Activated T-helper 2 cell treated with anti-CD3 and anti-CD28 coated beads, Interferon-gamma antibody, Interleukin-2, Interleukin-4, amounts not matched to agents 10 μg/mL and 5 μg/mL and 100 μg/mL, durations not matched to agents 14 hours and 24 hours and 36 hours (primary cell): ENCODE measurements around the gene ZNF805. TPM values are rescaled to one million over a fixed set of nuclear protein-coding genes. Genes with fewer than 3 reads are reported as not detected.
"Not testable (repeated sequence)": the region's sequence is repeated elsewhere in the genome, so short reads cannot be mapped to it uniquely, and the experiment has no call there.

Experiments
- DNase-seq: peaks from one replicate; pipeline ENCODE4 v3.0.0; 2021; ENCODE audit warnings: low spot score
- H3K27ac Mint-ChIP-seq: one replicate; pipeline ENCODE4 v1.8.0; 2021; ENCODE audit warnings: mixed read lengths
- H3K27me3 Mint-ChIP-seq: one replicate; pipeline ENCODE4 v1.8.0; 2021; ENCODE audit warnings: low read depth, mixed read lengths
- H3K36me3 Mint-ChIP-seq: one replicate; pipeline ENCODE4 v1.8.0; 2021; ENCODE audit warnings: low read depth, mixed read lengths
- H3K4me1 Mint-ChIP-seq: one replicate; pipeline ENCODE4 v1.8.0; 2021; ENCODE audit warnings: low read depth, mixed read lengths
- H3K4me3 Mint-ChIP-seq: one replicate; pipeline ENCODE4 v1.8.0; 2021; ENCODE audit warnings: low read depth, mild to moderate bottlenecking, moderate library complexity, mixed read lengths
- H3K9me3 Mint-ChIP-seq: one replicate; pipeline ENCODE4 v1.8.0; 2021; ENCODE audit warnings: mixed read lengths
- intact Hi-C: fragments of 100-400 bp; cut with micrococcal nuclease; formaldehyde crosslinking; loops from one replicate; pipeline ENCODE4 v1.15.1; 2023
- total RNA-seq: library from RNA; stranded (reverse); gene quantifications from 2 replicates; pipeline ENCODE4 v1.2.3, GENCODE V29; 2022

ZNF805 gene
- total RNA-seq, 1 donor from 2014 or later, result 6.9 TPM

GRCh38 chr19:57241176-57241575 is 744 bp downstream of the ZNF805 start:
- Mint-ChIP-seq H3K4me1 (peaks cover 16% of the 10 kb centered on the region), H3K4me3 (peak overlapping the region; percentile 92), H3K36me3 (peaks cover 37% of the 10 kb centered on the region), H3K9me3 (peaks cover 14% of the 10 kb centered on the region), H3K27ac (peak overlapping the region; percentile 90), H3K27me3 (no peaks in the 10 kb centered on the region)
- intact Hi-C loops, result loop anchor here (2.0 kb wide), 1 partner anchor 50 kb away; the partner anchor contains the start of gene ZNF264
- DNase-seq, result no peak

GRCh38 chr19:57242821-57243220 is 2.4 kb downstream of the ZNF805 start:
- no peak overlapping the region for H3K27ac Mint-ChIP-seq
- H3K27me3 Mint-ChIP-seq, result no peaks in the 10 kb centered on the region
- peaks cover 16% of the 10 kb centered on the region for H3K4me1 Mint-ChIP-seq
- intact Hi-C loops, result no loop called here
- DNase-seq, result no peak
- peaks cover 53% of the 10 kb centered on the region for H3K36me3 Mint-ChIP-seq
- peaks cover 11% of the 10 kb centered on the region for H3K9me3 Mint-ChIP-seq
- peak overlapping the region; percentile 13 for H3K4me3 Mint-ChIP-seq

GRCh38 chr19:57244513-57244912 is 4.1 kb downstream of the ZNF805 start:
- DNase-seq, result no peak
- no peak overlapping the region for H3K4me3 Mint-ChIP-seq
- peaks cover 69% of the 10 kb centered on the region for H3K36me3 Mint-ChIP-seq
- intact Hi-C loops, result no loop called here
- H3K9me3 Mint-ChIP-seq, result peaks cover 6% of the 10 kb centered on the region
- no peak overlapping the region for H3K27ac Mint-ChIP-seq
- no peaks in the 10 kb centered on the region for H3K27me3 Mint-ChIP-seq
- peaks cover 16% of the 10 kb centered on the region for H3K4me1 Mint-ChIP-seq

GRCh38 chr19:57245066-57245465 is 4.6 kb downstream of the ZNF805 start:
- Mint-ChIP-seq H3K36me3 (peaks cover 70% of the 10 kb centered on the region), H3K27ac (no peak overlapping the region), H3K9me3 (peaks cover 5% of the 10 kb centered on the region), H3K4me1 (peaks cover 15% of the 10 kb centered on the region), H3K4me3 (no peak overlapping the region), H3K27me3 (no peaks in the 10 kb centered on the region)
- intact Hi-C loops, result no loop called here
- no peak for DNase-seq

- no peaks in the 10 kb centered on the region for H3K27me3 Mint-ChIP-seq
- DNase-seq, result no peak
- peaks cover 74% of the 10 kb centered on the region for H3K36me3 Mint-ChIP-seq
- peaks cover 12% of the 10 kb centered on the region for H3K4me1 Mint-ChIP-seq
- no peak overlapping the region for H3K27ac Mint-ChIP-seq
- H3K4me3 Mint-ChIP-seq, result no peak overlapping the region
- peaks cover 10% of the 10 kb centered on the region for H3K9me3 Mint-ChIP-seq
- intact Hi-C loops, result no loop called here
These were observed 5.5 kb downstream of the ZNF805 start for GRCh38 chr19:57245959-57246358.

GRCh38 chr19:57248646-57249045 is 8.2 kb downstream of the ZNF805 start:
- no peaks in the 10 kb centered on the region for H3K27me3 Mint-ChIP-seq
- intact Hi-C loops, result no loop called here

GRCh38 chr19:57249329-57249728 is 8.9 kb downstream of the ZNF805 start:
- peaks cover 97% of the 10 kb centered on the region for H3K36me3 Mint-ChIP-seq
- no peak overlapping the region for H3K27ac Mint-ChIP-seq
- H3K27me3 Mint-ChIP-seq, result no peaks in the 10 kb centered on the region
- H3K4me3 Mint-ChIP-seq, result no peak overlapping the region
- peaks cover 36% of the 10 kb centered on the region for H3K9me3 Mint-ChIP-seq
- H3K4me1 Mint-ChIP-seq, result no peaks in the 10 kb centered on the region
- no peak for DNase-seq
- intact Hi-C loops, result no loop called here

More at GRCh38 chr19:57248646-57249045, 8.2 kb downstream of the ZNF805 start:
- Mint-ChIP-seq H3K9me3 (peaks cover 30% of the 10 kb centered on the region), H3K4me3 (no peak overlapping the region), H3K36me3 (peaks cover 95% of the 10 kb centered on the region), H3K4me1 (no peaks in the 10 kb centered on the region), H3K27ac (no peak overlapping the region)
- DNase-seq, result no peak

GRCh38 chr19:57253767-57254166 is 13.3 kb downstream of the ZNF805 start:
- H3K4me1 Mint-ChIP-seq, H3K27ac Mint-ChIP-seq, H3K4me3 Mint-ChIP-seq, H3K27me3 Mint-ChIP-seq, intact Hi-C loops, DNase-seq: not testable (repeated sequence)
- peaks cover 84% of the 10 kb centered on the region for H3K36me3 Mint-ChIP-seq
- peaks cover 69% of the 10 kb centered on the region for H3K9me3 Mint-ChIP-seq

- H3K36me3 Mint-ChIP-seq, result peaks cover 37% of the 10 kb centered on the region
These were observed 21.6 kb downstream of the ZNF805 start for GRCh38 chr19:57262044-57262443.

GRCh38 chr19:57263244-57263741 is 22.9 kb downstream of the ZNF805 start:
- no peak overlapping the region for H3K4me3 Mint-ChIP-seq
- no peaks in the 10 kb centered on the region for H3K27me3 Mint-ChIP-seq
- H3K36me3 Mint-ChIP-seq, result peaks cover 30% of the 10 kb centered on the region
- no peaks in the 10 kb centered on the region for H3K4me1 Mint-ChIP-seq
- no peak overlapping the region for H3K27ac Mint-ChIP-seq
- DNase-seq, result no peak
- H3K9me3 Mint-ChIP-seq, result peaks cover 68% of the 10 kb centered on the region
- intact Hi-C loops, result no loop called here

More at GRCh38 chr19:57262044-57262443, 21.6 kb downstream of the ZNF805 start:
- no peak for DNase-seq
- H3K9me3 Mint-ChIP-seq, result peaks cover 72% of the 10 kb centered on the region
- no peak overlapping the region for H3K4me3 Mint-ChIP-seq
- no peak overlapping the region for H3K27ac Mint-ChIP-seq
- intact Hi-C loops, result no loop called here
- no peaks in the 10 kb centered on the region for H3K27me3 Mint-ChIP-seq
- no peaks in the 10 kb centered on the region for H3K4me1 Mint-ChIP-seq

GRCh38 chr19:57267291-57267690 is 26.9 kb downstream of the ZNF805 start:
- intact Hi-C loops, result no loop called here
- Mint-ChIP-seq H3K9me3 (peaks cover 48% of the 10 kb centered on the region), H3K27me3 (no peaks in the 10 kb centered on the region), H3K4me1 (no peaks in the 10 kb centered on the region), H3K4me3 (no peak overlapping the region), H3K36me3 (peaks cover 3% of the 10 kb centered on the region), H3K27ac (no peak overlapping the region)
- DNase-seq, result no peak

- peaks cover 42% of the 10 kb centered on the region for H3K9me3 Mint-ChIP-seq
- H3K4me3 Mint-ChIP-seq, result no peak overlapping the region
- no peak overlapping the region for H3K27ac Mint-ChIP-seq
- no peaks in the 10 kb centered on the region for H3K27me3 Mint-ChIP-seq
- H3K36me3 Mint-ChIP-seq, result peaks cover 3% of the 10 kb centered on the region
- intact Hi-C loops, result no loop called here
- H3K4me1 Mint-ChIP-seq, result no peaks in the 10 kb centered on the region
- DNase-seq, result no peak
These were observed 29.3 kb downstream of the ZNF805 start for GRCh38 chr19:57269515-57270250.

GRCh38 chr19:57271280-57271679 is 30.8 kb downstream of the ZNF805 start:
- Mint-ChIP-seq H3K27ac (no peak overlapping the region), H3K36me3 (peaks cover 3% of the 10 kb centered on the region), H3K4me3 (no peak overlapping the region), H3K4me1 (no peaks in the 10 kb centered on the region), H3K27me3 (no peaks in the 10 kb centered on the region), H3K9me3 (peaks cover 26% of the 10 kb centered on the region)
- intact Hi-C loops, result no loop called here
- no peak for DNase-seq
